IMR-90 (cell line): ENCODE measurements around the gene CD151. TPM values are rescaled to one million over a fixed set of nuclear protein-coding genes. Genes with fewer than 3 reads are reported as not detected.

Source experiments
- ATAC-seq: fragments of 200-7000 bp; cut with Tn5 transposase; 2 replicates; pipeline ENCODE4 v1.9.1; 2020; ENCODE audit warnings: low read depth, mild to moderate bottlenecking, moderate library complexity
- BruUV-seq: library from RNA; stranded (reverse); fragments of 400-500 nt; replicated peaks from 2 replicates; lab custom pipeline; 2021; lab: Mats Ljungman, UMichigan
- CTCF ChIA-PET: fragments of 300-600 bp; formaldehyde crosslinking; extraction: SDS; loops from one replicate; lab custom pipeline; 2021; ENCODE audit warnings: antibody characterized with exemption; lab: Yijun Ruan, JAX
- POLR2A ChIA-PET: fragments of 300-600 bp; sonication (Branson Sonifier 250); formaldehyde crosslinking; loops from one replicate; lab custom pipeline; 2022; ENCODE audit warnings: antibody characterized with exemption; ENCODE audit not compliant: unreplicated experiment; lab: Charles Lee
- DNase-seq: peaks from one replicate; pipeline ENCODE4 v3.0.0; 2013
- H2AFZ ChIP-seq: replicated peaks from 2 replicates; pipeline ENCODE3; 2013; ENCODE audit warnings: low read length, mild to moderate bottlenecking; ENCODE audit not compliant: poor library complexity
- H2AK5ac ChIP-seq: 2 replicates; pipeline ENCODE4 v1.6.1; 2013; ENCODE audit warnings: low read depth, low read length, inconsistent platforms
- H2AK9ac ChIP-seq: replicated peaks from 2 replicates; pipeline ENCODE3; 2013; ENCODE audit warnings: mild to moderate bottlenecking, low read depth, low read length, moderate library complexity; ENCODE audit not compliant: poor library complexity
- H2BK120ac ChIP-seq: 2 replicates; pipeline ENCODE4 v1.6.1; 2013; ENCODE audit warnings: low read depth, low read length, inconsistent platforms
- H2BK15ac ChIP-seq: 3 replicates; pipeline ENCODE4 v1.6.1; 2013; ENCODE audit warnings: low read depth, low read length, inconsistent platforms
- H2BK20ac ChIP-seq: 2 replicates; pipeline ENCODE4 v1.6.1; 2013; ENCODE audit warnings: low read depth, mild to moderate bottlenecking, inconsistent platforms, low read length, moderate library complexity
- H2BK5ac ChIP-seq: 2 replicates; pipeline ENCODE4 v1.6.1; 2013; ENCODE audit warnings: mild to moderate bottlenecking, low read depth, low read length, inconsistent platforms; ENCODE audit not compliant: poor library complexity, severe bottlenecking
- H3K14ac ChIP-seq: replicated peaks from 2 replicates; pipeline ENCODE4 v1.6.1; 2013; ENCODE audit warnings: low read depth, low read length, inconsistent platforms
- H3K18ac ChIP-seq: 2 replicates; pipeline ENCODE4 v1.6.1; 2013; ENCODE audit warnings: low read depth, low read length, control low read depth
- H3K23ac ChIP-seq: 2 replicates; pipeline ENCODE4 v1.6.1; 2013; ENCODE audit warnings: low read depth, low read length, inconsistent platforms
- H3K27ac ChIP-seq: 2 replicates; pipeline ENCODE4 v1.5.1; 2013; ENCODE audit warnings: mild to moderate bottlenecking, control low read depth, low read length; ENCODE audit not compliant: insufficient read depth
- H3K27me3 ChIP-seq: 2 replicates; pipeline ENCODE4 v1.6.1; 2013; ENCODE audit warnings: low read length; ENCODE audit not compliant: control insufficient read depth, insufficient read depth
- H3K36me3 ChIP-seq: 2 replicates; pipeline ENCODE4 v1.6.1; 2013; ENCODE audit warnings: low read length, mixed read lengths; ENCODE audit not compliant: control insufficient read depth, insufficient read depth
- H3K4ac ChIP-seq: 2 replicates; pipeline ENCODE4 v1.6.1; 2013; ENCODE audit warnings: low read depth, low read length, inconsistent platforms
- H3K4me1 ChIP-seq: 2 replicates; pipeline ENCODE4 v1.6.1; 2013; ENCODE audit warnings: low read length, mixed read lengths; ENCODE audit not compliant: control insufficient read depth, insufficient read depth
- H3K4me2 ChIP-seq: 2 replicates; pipeline ENCODE4 v1.6.1; 2013; ENCODE audit warnings: low read depth, mild to moderate bottlenecking, control low read depth, low read length, moderate library complexity
- H3K4me3 ChIP-seq: 2 replicates; pipeline ENCODE4 v1.5.1; 2013; ENCODE audit warnings: low read depth, mild to moderate bottlenecking, control low read depth, low read length, moderate library complexity; ENCODE audit not compliant: insufficient read depth
- H3K56ac ChIP-seq: 2 replicates; pipeline ENCODE4 v1.6.1; 2013; ENCODE audit warnings: low read length, inconsistent platforms; ENCODE audit not compliant: insufficient read depth; ENCODE audit errors: extremely low read depth
- H3K79me1 ChIP-seq, 2 experiments: 2 replicates each; pipeline ENCODE4 v1.6.1; 2013; ENCODE audit warnings: low read length in 2 of 2, inconsistent platforms in 1 of 2, low read depth in 1 of 2
- H3K9ac ChIP-seq: 2 replicates; pipeline ENCODE4 v1.6.1; 2013; ENCODE audit warnings: low read depth, low read length, control low read depth
- H3K9me1 ChIP-seq: 2 replicates; pipeline ENCODE4 v1.6.1; 2013; ENCODE audit warnings: low read length, inconsistent platforms; ENCODE audit not compliant: insufficient read depth
- H3K9me3 ChIP-seq: 2 replicates; pipeline ENCODE4 v1.6.1; 2013; ENCODE audit warnings: low read length; ENCODE audit not compliant: control insufficient read depth, insufficient read depth
- H4K20me1 ChIP-seq: 2 replicates; pipeline ENCODE4 v1.6.1; 2013; ENCODE audit warnings: low read length, inconsistent platforms; ENCODE audit not compliant: insufficient read depth
- H4K5ac ChIP-seq: 2 replicates; pipeline ENCODE4 v1.6.1; 2013; ENCODE audit warnings: mild to moderate bottlenecking, low read depth, low read length, control low read depth
- H4K8ac ChIP-seq, 2 experiments: 2 replicates each; pipeline ENCODE4 v1.6.1; 2013; ENCODE audit warnings: low read depth in 2 of 2, low read length in 2 of 2, control low read depth in 1 of 2, inconsistent platforms in 1 of 2
- H4K91ac ChIP-seq: 2 replicates; pipeline ENCODE4 v1.6.1; 2013; ENCODE audit warnings: low read depth, low read length, inconsistent platforms; ENCODE audit not compliant: insufficient read depth
- BHLHE40 ChIP-seq: fragments of 150-350 bp; IDR thresholded peaks from 2 replicates; pipeline ENCODE4 v1.6.1; 2016; ENCODE audit warnings: mild to moderate bottlenecking, low read depth, low read length
- CEBPB ChIP-seq: IDR thresholded peaks from 2 replicates; pipeline ENCODE4 v1.6.1; 2012; ENCODE audit warnings: low read depth, low read length, improper control_type of control experiment
- FOS ChIP-seq: fragments of 150-350 bp; IDR thresholded peaks from 2 replicates; pipeline ENCODE4 v1.6.1; 2016; ENCODE audit warnings: low read depth, low read length
- MAFK ChIP-seq: IDR thresholded peaks from 2 replicates; pipeline ENCODE4 v1.6.1; 2012; ENCODE audit warnings: low read depth, low read length, improper control_type of control experiment
- MAZ ChIP-seq: IDR thresholded peaks from 2 replicates; pipeline ENCODE4 v1.6.1; 2012; ENCODE audit warnings: low read depth, mild to moderate bottlenecking, low read length, improper control_type of control experiment, moderate library complexity, borderline replicate concordance
- MXI1 ChIP-seq: IDR thresholded peaks from 2 replicates; pipeline ENCODE4 v1.6.1; 2012; ENCODE audit warnings: low read depth, mild to moderate bottlenecking, low read length, moderate library complexity, borderline replicate concordance
- POLR2A ChIP-seq: IDR thresholded peaks from 2 replicates; pipeline ENCODE4 v1.6.1; 2012; ENCODE audit warnings: mild to moderate bottlenecking, low read depth, low read length
- RCOR1 ChIP-seq: IDR thresholded peaks from 2 replicates; pipeline ENCODE4 v1.6.1; 2012; ENCODE audit warnings: mild to moderate bottlenecking, low read length, improper control_type of control experiment; ENCODE audit not compliant: insufficient replicate concordance
- RFX5 ChIP-seq: IDR thresholded peaks from 2 replicates; pipeline ENCODE4 v1.8.0; 2012; ENCODE audit warnings: low read depth, mild to moderate bottlenecking, low read length, moderate library complexity
- SMC3 ChIP-seq: fragments of 150-350 bp; IDR thresholded peaks from 2 replicates; pipeline ENCODE4 v1.6.1; 2016; ENCODE audit warnings: low read depth, mild to moderate bottlenecking, antibody characterized with exemption, low read length, moderate library complexity
- WGBS, 2 experiments: methylation state at CpG; one replicate each; pipeline versions ENCODE4 v1.1.5 to v1.1.7; 2013; ENCODE audit warnings: missing lambda C conversion rate in 2 of 2; ENCODE audit not compliant: insufficient read length in 1 of 2; ENCODE audit errors: extremely low coverage in 2 of 2; 5-methylcytosine and 5-hydroxymethylcytosine counted together
- dilution Hi-C: fragments of 300-500 bp; cut with HindIII; formaldehyde crosslinking; loops from one replicate; pipeline ENCODE4 v1.14.3; 2018; ENCODE audit warnings: low sequenced_read_pairs; ENCODE audit not compliant: unreplicated experiment
- in situ Hi-C: fragments of 300-500 bp; cut with MboI; formaldehyde crosslinking; loops from 3 replicates; pipeline ENCODE4 v1.14.3; 2019; ENCODE audit warnings: low sequenced_read_pairs, inconsistent platforms, mixed read lengths
- intact Hi-C: fragments of 100-400 bp; cut with micrococcal nuclease; formaldehyde crosslinking; loops from 2 replicates; pipeline ENCODE4 v1.10.0; 2022
- polyA plus RNA-seq, 3 experiments: library from polyadenylated mRNA; depleted of rRNA; stranded (reverse); fragments of >200 nt; gene quantifications; 2 replicates each; pipeline ENCODE4 v1.2.3, GENCODE V29; 2012; ENCODE audit warnings: low replicate concordance in 1 of 3
- total RNA-seq: library from RNA; depleted of rRNA; stranded (reverse); fragments of >200 nt; gene quantifications from 2 replicates; pipeline ENCODE4 v1.2.3, GENCODE V29; 2012
- TF ChIP-seq, protein P1 (sequence below): conservative IDR thresholded peaks from 2 replicates; pipeline ENCODE4 v1.5.1; 2012; ENCODE audit warnings: mild to moderate bottlenecking, low read depth, low read length, improper control_type of control experiment
- TF ChIP-seq, protein P2 (sequence below): fragments of 150-350 bp; IDR thresholded peaks from 2 replicates; pipeline ENCODE4 v1.6.1; 2017; ENCODE audit warnings: mild to moderate bottlenecking, antibody characterized with exemption, low read length, low read depth
- TF ChIP-seq, protein P3 (sequence below): fragments of 150-350 bp; IDR thresholded peaks from 2 replicates; pipeline ENCODE4 v1.6.1; 2016; ENCODE audit warnings: low read depth, mild to moderate bottlenecking, low read length, moderate library complexity, borderline replicate concordance

Gene CD151
- total and polyA plus RNA-seq, 2 of the 4 experiments (the other 2 are of a cell fraction): 1,150 to 1,267 TPM

DNA sequence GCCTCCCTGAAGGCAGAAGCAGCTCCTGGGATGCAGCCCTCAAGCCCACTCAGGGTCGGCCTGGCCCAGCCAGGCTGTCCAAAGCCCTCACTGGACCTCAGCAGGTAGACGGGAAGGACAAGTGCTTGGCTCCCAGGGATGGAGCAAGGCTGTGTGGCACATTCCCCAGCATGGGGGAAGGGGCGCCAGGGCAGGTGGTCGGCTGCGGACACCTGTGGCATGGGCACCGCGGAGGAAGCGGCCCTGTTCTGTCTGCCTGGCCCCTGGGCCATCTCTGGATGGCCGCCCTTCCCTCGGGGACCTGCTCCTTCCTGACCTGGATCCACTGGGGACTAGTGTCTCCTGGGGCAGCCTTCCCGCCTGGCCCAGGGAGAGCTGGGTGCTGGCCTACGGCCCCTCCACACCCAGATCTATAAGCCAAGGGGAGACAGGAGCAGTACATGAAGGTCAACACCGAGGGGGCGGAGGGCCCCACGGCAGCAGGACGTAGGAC is 51.9 kb downstream of the CD151 start:
- Histone ChIP-seq H3K27ac (no peak overlapping the region), H3K18ac (no peak overlapping the region), H3K56ac (no peak overlapping the region), H2BK15ac (no peak overlapping the region), H4K91ac (no peak overlapping the region), H3K23ac (no peak overlapping the region), H3K79me1 (no peaks in the 10 kb centered on the region), H4K20me1 (no peaks in the 10 kb centered on the region), H3K4me2 (no peak overlapping the region), H4K8ac (no peak overlapping the region), H3K9me1 (no peaks in the 10 kb centered on the region), H3K4ac (no peak overlapping the region), H2BK120ac (no peak overlapping the region), H2BK20ac (no peak overlapping the region), H2BK5ac (no peak overlapping the region), H3K36me3 (peaks cover 30% of the 10 kb centered on the region), H3K9ac (no peak overlapping the region), H3K27me3 (no peaks in the 10 kb centered on the region), H2AK5ac (no peak overlapping the region), H3K4me1 (no peaks in the 10 kb centered on the region), H4K5ac (no peak overlapping the region), H3K9me3 (no peaks in the 10 kb centered on the region), H2AK9ac (no peak overlapping the region), H3K4me3 (no peak overlapping the region), H2AFZ (no peak overlapping the region), H3K14ac (no peak overlapping the region)
- no peak for DNase-seq
- WGBS, 2 experiments: 100% methylated on average over 2 of the region's 16 CpGs; no CpG with 5 or more reads in 1 of the 2 experiments
- dilution Hi-C loops (no loop called here), in situ Hi-C loops (no loop called here), intact Hi-C loops (no loop called here)
- TF ChIP-seq POLR2A: no peak
- no peak for TF ChIP-seq FOS
- TF ChIP-seq, protein P1, sequence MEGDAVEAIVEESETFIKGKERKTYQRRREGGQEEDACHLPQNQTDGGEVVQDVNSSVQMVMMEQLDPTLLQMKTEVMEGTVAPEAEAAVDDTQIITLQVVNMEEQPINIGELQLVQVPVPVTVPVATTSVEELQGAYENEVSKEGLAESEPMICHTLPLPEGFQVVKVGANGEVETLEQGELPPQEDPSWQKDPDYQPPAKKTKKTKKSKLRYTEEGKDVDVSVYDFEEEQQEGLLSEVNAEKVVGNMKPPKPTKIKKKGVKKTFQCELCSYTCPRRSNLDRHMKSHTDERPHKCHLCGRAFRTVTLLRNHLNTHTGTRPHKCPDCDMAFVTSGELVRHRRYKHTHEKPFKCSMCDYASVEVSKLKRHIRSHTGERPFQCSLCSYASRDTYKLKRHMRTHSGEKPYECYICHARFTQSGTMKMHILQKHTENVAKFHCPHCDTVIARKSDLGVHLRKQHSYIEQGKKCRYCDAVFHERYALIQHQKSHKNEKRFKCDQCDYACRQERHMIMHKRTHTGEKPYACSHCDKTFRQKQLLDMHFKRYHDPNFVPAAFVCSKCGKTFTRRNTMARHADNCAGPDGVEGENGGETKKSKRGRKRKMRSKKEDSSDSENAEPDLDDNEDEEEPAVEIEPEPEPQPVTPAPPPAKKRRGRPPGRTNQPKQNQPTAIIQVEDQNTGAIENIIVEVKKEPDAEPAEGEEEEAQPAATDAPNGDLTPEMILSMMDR: no peak
- TF ChIP-seq MXI1: no peak
- TF ChIP-seq MAZ: no peak
- no peak for TF ChIP-seq SMC3
- TF ChIP-seq RCOR1: no peak
- TF ChIP-seq CEBPB: no peak
- TF ChIP-seq, protein P2, sequence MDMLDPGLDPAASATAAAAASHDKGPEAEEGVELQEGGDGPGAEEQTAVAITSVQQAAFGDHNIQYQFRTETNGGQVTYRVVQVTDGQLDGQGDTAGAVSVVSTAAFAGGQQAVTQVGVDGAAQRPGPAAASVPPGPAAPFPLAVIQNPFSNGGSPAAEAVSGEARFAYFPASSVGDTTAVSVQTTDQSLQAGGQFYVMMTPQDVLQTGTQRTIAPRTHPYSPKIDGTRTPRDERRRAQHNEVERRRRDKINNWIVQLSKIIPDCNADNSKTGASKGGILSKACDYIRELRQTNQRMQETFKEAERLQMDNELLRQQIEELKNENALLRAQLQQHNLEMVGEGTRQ: no peak
- TF ChIP-seq, protein P3, sequence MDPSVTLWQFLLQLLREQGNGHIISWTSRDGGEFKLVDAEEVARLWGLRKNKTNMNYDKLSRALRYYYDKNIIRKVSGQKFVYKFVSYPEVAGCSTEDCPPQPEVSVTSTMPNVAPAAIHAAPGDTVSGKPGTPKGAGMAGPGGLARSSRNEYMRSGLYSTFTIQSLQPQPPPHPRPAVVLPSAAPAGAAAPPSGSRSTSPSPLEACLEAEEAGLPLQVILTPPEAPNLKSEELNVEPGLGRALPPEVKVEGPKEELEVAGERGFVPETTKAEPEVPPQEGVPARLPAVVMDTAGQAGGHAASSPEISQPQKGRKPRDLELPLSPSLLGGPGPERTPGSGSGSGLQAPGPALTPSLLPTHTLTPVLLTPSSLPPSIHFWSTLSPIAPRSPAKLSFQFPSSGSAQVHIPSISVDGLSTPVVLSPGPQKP: no peak
- TF ChIP-seq RFX5: no peak
- TF ChIP-seq BHLHE40: no peak
- TF ChIP-seq MAFK: no peak
- POLR2A ChIA-PET: no interaction called here
- BruUV-seq: no TSS peak
- no peak for ATAC-seq
- CTCF ChIA-PET: no interaction called here
